HG03558 (cell line): ENCODE results near the gene CLIP1.
"Not testable (repeated sequence)": the region's sequence is repeated elsewhere in the genome, so short reads cannot be mapped to it uniquely, and the experiment has no call there.

Experiments
- ATAC-seq: cut with Tn5 transposase; IDR thresholded peaks from one replicate; pipeline ENCODE4 v1.9.1; 2021; ENCODE audit warnings: moderate number of reproducible peaks; ENCODE audit not compliant: unreplicated experiment; ENCODE audit errors: extremely low read depth

CLIP1 gene

GRCh38 chr12:122363782-122364181 is 58.7 kb downstream of the CLIP1 start:
- no peak for ATAC-seq

DNA sequence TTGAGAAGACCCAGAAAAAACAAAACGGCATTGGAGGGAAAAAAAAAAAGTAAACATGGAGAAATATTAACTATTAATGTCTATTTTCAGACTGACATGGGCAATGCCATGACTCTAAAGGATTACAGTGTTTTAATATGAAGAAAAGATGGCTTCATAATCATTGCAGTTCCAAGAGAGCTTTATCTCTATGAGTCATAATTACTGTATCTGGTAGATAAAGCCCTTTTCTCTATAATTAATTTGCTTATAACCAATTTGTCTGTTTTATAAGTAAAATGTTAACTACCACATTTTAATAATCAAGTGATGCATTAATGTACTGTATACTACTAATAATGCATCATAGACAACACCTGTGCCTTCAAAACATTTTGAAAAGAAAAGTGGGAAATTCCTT is 59.7 kb downstream of the CLIP1 start:
- no peak for ATAC-seq

DNA sequence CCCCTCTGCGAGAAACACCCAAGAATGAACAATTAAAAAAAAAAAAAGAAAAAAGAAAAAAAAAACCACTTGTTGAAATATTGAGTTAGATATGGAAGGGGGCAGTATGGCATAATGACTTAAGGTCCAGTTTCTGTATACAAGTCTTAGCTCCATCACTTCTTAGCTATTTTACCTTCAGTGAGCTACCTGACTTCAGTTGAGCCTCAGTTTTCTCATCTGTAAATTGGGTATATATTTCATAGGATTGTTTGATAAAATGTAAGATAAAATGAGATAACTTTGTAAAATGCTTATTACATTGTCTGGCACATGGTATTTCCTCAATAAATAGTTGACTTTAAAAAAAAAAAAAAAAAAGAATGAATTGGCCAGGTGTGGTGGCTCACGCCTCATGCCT is 64.1 kb downstream of the CLIP1 start:
- ATAC-seq, result not testable (repeated sequence)

DNA sequence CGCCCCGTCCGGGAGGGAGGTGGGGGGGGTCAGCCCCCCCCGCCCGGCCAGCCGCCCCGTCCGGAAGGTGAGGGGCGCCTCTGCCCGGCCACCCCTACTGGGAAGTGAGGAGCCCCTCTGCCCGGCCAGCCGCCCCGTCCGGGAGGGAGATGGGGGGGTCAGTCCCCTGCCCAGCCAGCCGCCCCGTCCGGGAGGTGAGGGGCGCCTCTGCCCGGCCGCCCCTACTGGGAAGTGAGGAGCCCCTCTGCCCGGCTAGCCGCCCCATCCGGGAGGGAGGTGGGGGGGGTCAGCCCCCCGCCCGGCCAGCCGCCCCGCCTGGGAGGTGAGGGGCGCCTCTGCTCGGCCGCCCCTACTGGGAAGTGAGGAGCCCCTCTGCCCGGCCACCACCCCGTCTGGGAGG is 64.9 kb downstream of the CLIP1 start:
- not testable (repeated sequence) for ATAC-seq

GRCh38 chr12:122356991-122357390 is 65.5 kb downstream of the CLIP1 start:
- not testable (repeated sequence) for ATAC-seq

- ATAC-seq, result no peak
These were observed 66.3 kb downstream of the CLIP1 start for GRCh38 chr12:122356192-122356635.

- ATAC-seq, result no peak
These were observed 66.8 kb downstream of the CLIP1 start for GRCh38 chr12:122355706-122356105.

DNA sequence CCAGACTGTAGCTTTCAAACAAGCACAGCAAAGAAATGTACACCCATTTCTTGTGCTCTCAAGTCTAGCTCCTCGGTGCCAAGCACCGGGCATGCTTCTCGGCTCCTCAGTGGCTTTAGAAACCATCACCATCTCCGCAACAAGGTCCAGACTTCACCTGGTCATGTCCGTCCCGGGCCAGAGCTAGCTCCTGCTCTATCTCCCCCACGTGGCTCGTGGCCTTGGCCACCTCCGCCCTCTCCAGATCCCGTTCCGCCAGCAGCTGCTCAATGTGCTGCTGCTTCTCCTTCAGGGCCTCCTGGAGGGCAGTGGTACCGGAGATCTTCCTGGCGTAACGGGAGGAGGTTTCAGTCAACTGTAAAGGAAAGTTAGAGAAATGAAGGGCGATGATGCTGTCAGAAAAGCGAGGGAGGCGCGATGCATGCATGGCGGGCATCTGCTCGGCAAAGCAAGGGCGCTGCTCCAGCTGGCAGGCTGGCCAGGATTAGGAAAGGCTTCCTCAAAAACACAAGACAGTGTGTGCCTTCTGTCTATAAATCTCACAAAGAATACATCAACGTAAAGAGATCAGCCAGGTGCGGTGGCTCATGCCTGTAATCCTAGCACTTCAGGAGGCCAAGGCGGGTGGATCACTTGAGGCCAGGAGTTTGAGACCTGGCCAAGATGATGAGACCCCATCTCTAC is 67.4 kb downstream of the CLIP1 start:
- no peak for ATAC-seq

GRCh38 chr12:122352394-122352793 is 70.1 kb downstream of the CLIP1 start:
- ATAC-seq, result no peak

DNA sequence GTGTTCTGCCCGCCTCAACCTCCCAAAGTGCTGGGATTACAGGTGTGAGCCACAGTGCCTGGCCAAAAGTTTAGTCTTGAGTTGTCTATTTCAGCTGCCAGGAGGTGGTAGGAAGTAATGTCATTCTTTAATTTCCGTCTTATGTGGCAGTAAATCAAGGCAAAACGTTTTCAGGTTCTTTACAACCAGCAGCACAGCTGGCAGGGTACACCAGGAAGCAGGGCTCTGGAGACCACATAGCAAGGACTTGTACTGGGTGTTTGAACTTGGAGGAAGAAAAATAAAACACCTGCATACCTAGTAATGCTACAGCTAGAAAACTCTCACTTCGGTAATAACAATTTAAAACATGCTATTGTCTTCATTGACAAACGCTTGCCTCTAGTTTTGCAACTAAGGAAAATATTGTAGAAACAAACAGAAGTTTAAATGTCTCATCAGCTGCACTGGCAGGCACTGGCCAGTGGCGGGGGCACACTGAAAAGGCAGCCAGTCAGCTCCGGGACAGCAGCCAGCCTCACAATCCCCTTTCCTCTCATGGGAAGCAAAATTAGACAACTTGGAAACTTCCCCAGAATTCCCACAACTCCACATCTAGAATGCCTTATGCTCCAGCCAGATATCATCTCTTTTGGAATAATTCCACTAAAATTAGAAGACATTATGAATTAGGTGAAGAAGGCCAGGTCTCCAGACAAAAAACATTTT is 72.2 kb downstream of the CLIP1 start:
- no peak for ATAC-seq

- ATAC-seq, result no peak
These were observed 73.4 kb downstream of the CLIP1 start for GRCh38 chr12:122349078-122349477.

DNA sequence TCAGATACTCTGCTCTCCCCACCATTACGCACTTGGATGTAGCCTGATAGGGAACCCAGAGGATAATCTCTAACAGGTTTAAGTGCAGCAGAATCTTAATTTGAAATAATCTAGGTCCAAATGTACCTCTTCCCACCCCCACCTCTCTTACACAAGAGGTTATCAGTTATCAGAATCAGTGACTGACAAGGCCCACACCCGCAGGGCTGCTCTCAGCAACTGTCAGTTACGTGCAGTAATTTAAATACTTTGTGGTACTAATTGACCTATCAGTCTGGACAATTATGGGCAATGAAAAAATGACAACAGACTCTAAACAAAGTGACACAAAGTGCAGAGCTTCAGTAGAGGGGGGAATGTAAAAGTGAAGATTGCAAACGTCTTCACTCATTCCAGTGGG is 74.0 kb downstream of the CLIP1 start:
- no peak for ATAC-seq

- ATAC-seq, result no peak
These were observed 76.4 kb downstream of the CLIP1 start for GRCh38 chr12:122346054-122346453.

- no peak for ATAC-seq
These were observed 77.4 kb downstream of the CLIP1 start for GRCh38 chr12:122345042-122345441.

GRCh38 chr12:122336015-122336946 is 86.2 kb downstream of the CLIP1 start:
- ATAC-seq, result no peak

DNA sequence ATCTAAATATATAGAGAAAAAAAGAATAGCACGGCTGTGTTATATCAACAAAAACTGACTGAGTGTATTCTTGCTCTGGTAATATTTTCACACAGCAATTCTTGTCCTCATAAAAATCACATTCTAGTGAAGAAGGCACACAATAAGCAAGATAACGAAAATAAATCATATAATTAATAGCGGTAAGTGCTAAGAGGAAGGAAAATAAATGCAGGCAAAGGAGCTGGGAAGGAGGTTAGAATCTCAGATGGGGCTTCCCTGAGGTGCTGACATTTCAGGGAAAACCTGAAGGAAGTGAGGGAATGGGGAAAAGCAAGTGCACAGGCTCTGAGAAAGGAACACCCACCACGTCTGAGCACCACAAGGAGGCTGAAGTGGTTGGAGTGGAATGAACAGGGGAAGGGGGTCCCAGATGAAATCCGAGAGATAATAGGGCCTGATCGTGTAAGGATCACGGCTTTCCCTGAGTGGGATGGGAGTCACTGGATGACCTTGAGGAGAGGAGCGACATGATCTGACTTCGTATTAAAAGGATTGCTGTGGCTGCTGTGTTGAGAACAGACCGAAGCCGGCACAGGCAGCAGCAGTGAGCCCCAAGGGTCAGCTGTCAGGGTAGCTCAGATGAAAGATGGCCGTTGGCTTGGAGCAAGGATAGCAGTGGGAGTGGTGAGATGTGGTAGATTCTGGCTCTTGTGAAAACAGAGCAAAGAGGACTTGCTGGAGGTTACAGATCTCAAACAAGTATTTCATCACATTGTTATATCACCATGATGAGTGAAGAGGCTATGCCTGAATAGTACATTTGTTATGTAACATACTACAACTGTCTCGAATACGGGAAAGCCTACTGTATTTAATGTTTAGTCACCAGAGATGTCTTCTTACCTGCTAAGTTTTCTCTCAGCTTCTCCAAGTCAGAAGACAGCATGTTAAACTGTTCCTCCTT is 89.1 kb downstream of the CLIP1 start:
- no peak for ATAC-seq

DNA sequence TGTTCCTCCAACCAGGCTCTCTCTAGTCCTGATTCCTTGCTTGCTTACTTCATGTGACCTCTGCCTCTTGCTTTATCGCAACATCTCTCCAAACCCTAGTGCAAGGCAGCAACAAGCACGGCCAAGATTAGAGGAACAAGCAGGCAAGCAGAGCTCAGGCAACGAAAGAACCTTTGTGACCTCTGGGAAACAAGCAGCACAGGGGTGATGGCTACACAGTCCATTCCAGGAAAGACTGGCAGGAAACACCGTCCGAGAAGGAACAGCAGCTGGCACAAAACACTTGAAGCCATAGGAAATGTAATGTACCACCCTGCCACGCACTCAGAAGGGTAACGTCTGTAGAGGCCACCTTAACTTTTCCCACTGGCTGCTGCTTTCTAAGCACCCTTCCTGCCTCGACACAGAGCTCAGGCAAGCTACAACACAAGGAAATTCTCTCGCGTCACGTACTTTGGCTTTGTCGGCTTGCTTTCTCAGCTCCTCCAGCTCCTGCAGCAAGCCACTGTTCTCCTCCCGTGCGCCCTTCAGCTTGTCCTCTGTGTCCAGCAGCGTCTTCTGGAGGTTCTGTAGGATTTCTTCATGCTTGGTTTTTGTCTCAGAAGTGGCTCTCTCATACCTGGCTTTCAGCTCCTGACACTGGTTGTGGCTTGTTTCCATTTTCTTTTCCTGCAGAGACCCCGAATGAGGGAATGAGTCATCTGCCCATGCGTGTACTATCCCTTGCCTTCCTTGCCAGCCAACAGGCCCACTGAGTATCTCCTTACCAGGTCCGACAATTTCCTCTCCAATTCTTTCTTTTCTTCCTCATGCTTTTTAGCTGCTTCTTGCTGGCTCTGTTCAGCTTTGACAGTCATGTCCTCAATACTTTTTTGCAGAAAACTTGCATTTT is 94.7 kb downstream of the CLIP1 start:
- no peak for ATAC-seq

GRCh38 chr12:122327014-122327413 is 95.5 kb downstream of the CLIP1 start:
- no peak for ATAC-seq

GRCh38 chr12:122326586-122326985 is 95.9 kb downstream of the CLIP1 start:
- ATAC-seq, result no peak
